Neural cell (in vitro differentiated cells): Measurements from ENCODE around the gene YPEL2. TPM values are rescaled to one million over a fixed set of nuclear protein-coding genes. Genes with fewer than 3 reads are reported as not detected.

Experiments
- H2AFZ ChIP-seq: fragments of 200-600, 300-800 bp; sonication (generic), shearing (Covaris generic); 2 replicates; pipeline ENCODE4 v1.6.0; 2014; ENCODE audit warnings: low read depth, mild to moderate bottlenecking, antibody characterized with exemption, low read length, moderate library complexity
- H3F3A ChIP-seq: fragments of 200-600 bp; shearing (Covaris generic); 2 replicates; pipeline ENCODE4 v1.6.1; 2016; ENCODE audit warnings: mild to moderate bottlenecking, moderate library complexity, mixed read lengths, antibody characterized with exemption, low read length; ENCODE audit not compliant: insufficient read depth, poor library complexity, severe bottlenecking
- H3K27ac ChIP-seq: fragments of 200-600, 300-800 bp; sonication (generic), shearing (Covaris generic); 2 replicates; pipeline ENCODE4 v1.5.1; 2014; ENCODE audit warnings: mild to moderate bottlenecking, low read length, moderate library complexity
- H3K27me3 ChIP-seq: fragments of 300-800, 200-600 bp; sonication (generic), shearing (Covaris generic); 2 replicates; pipeline ENCODE4 v1.6.0; 2014; ENCODE audit warnings: mild to moderate bottlenecking, low read depth, low read length, moderate library complexity; ENCODE audit not compliant: insufficient read depth
- H3K36me3 ChIP-seq: fragments of 300-800, 200-600 bp; sonication (generic), shearing (Covaris generic); 2 replicates; pipeline ENCODE4 v1.5.1; 2014; ENCODE audit warnings: mild to moderate bottlenecking, antibody characterized with exemption, low read length, moderate library complexity; ENCODE audit not compliant: insufficient read depth
- H3K4me2 ChIP-seq: fragments of 300-800, 200-600 bp; sonication (generic), shearing (Covaris generic); 2 replicates; pipeline ENCODE4 v1.6.0; 2014; ENCODE audit warnings: mild to moderate bottlenecking, low read length
- H3K4me3 ChIP-seq: fragments of 300-800, 200-600 bp; sonication (generic), shearing (Covaris generic); 2 replicates; pipeline ENCODE4 v1.5.1; 2014; ENCODE audit warnings: mild to moderate bottlenecking, low read length, moderate library complexity
- H3K79me2 ChIP-seq: fragments of 200-600 bp; shearing (Covaris generic); replicated peaks from 2 replicates; pipeline ENCODE4 v1.6.0; 2014; ENCODE audit warnings: mild to moderate bottlenecking, low read length, moderate library complexity; ENCODE audit not compliant: insufficient read depth
- H3K9ac ChIP-seq: fragments of 300-800, 200-600 bp; sonication (generic), shearing (Covaris generic); 2 replicates; pipeline ENCODE4 v1.6.1; 2016; ENCODE audit warnings: mild to moderate bottlenecking, low read length, mixed read lengths
- H3K9me2 ChIP-seq: fragments of 200-600 bp; shearing (Covaris generic); 2 replicates; pipeline ENCODE4 v1.6.1; 2016; ENCODE audit warnings: mild to moderate bottlenecking, low read length, mixed read lengths; ENCODE audit not compliant: insufficient read depth
- H3K9me3 ChIP-seq: fragments of 200-600, 300-800 bp; sonication (generic), shearing (Covaris generic); 2 replicates; pipeline ENCODE4 v1.6.1; 2016; ENCODE audit warnings: mild to moderate bottlenecking, mixed run types, low read length, moderate library complexity, mixed read lengths
- H4K20me1 ChIP-seq: fragments of 200-600 bp; shearing (Covaris generic); 2 replicates; pipeline ENCODE4 v1.6.1; 2016; ENCODE audit warnings: mild to moderate bottlenecking, mixed run types; ENCODE audit not compliant: insufficient read depth
- CTCF ChIP-seq: fragments of 450-650 bp; IDR thresholded peaks from 2 replicates; pipeline ENCODE4 v1.5.1; 2014; ENCODE audit warnings: antibody characterized with exemption, mild to moderate bottlenecking, moderate library complexity; ENCODE audit not compliant: poor library complexity, severe bottlenecking
- EP300 ChIP-seq: fragments of 450-650 bp; conservative IDR thresholded peaks from 2 replicates; pipeline ENCODE4 v1.6.1; 2014; ENCODE audit warnings: antibody characterized with exemption, mild to moderate bottlenecking, moderate library complexity; ENCODE audit not compliant: poor library complexity, severe bottlenecking
- EZH2 ChIP-seq: fragments of 200-600, 300-800 bp; shearing (Covaris generic), sonication (generic); IDR thresholded peaks from 2 replicates; pipeline ENCODE4 v1.6.1; 2014; ENCODE audit warnings: antibody characterized with exemption, low read length, borderline replicate concordance, mild to moderate bottlenecking; ENCODE audit not compliant: insufficient read depth, poor library complexity, severe bottlenecking
- MXI1 ChIP-seq: fragments of 450-650 bp; conservative IDR thresholded peaks from 2 replicates; pipeline ENCODE4 v1.6.1; 2014; ENCODE audit warnings: antibody characterized with exemption, mild to moderate bottlenecking; ENCODE audit not compliant: poor library complexity, severe bottlenecking
- POLR2AphosphoS5 ChIP-seq: IDR thresholded peaks from 2 replicates; pipeline ENCODE4 v1.6.1; 2012
- RAD21 ChIP-seq: fragments of 450-650 bp; conservative IDR thresholded peaks from 2 replicates; pipeline ENCODE4 v1.6.1; 2014; ENCODE audit warnings: antibody characterized with exemption, mild to moderate bottlenecking, moderate library complexity
- REST ChIP-seq: IDR thresholded peaks from 2 replicates; pipeline ENCODE4 v1.6.1; 2012; ENCODE audit warnings: borderline replicate concordance
- SMC3 ChIP-seq: fragments of 450-650 bp; conservative IDR thresholded peaks from 2 replicates; pipeline ENCODE4 v1.6.1; 2014; ENCODE audit warnings: antibody characterized with exemption, mild to moderate bottlenecking, moderate library complexity; ENCODE audit not compliant: poor library complexity
- TAF1 ChIP-seq: IDR thresholded peaks from 2 replicates; pipeline ENCODE4 v1.6.1; 2012; ENCODE audit warnings: low read depth
- polyA plus RNA-seq: library from polyadenylated mRNA; depleted of rRNA; stranded (reverse); fragments of >200 nt; gene quantifications from 2 replicates; pipeline ENCODE4 v1.2.3, GENCODE V29; 2014

The YPEL2 gene
- polyA plus RNA-seq, 1 donor from 2014 or later = 17.0 TPM

DNA sequence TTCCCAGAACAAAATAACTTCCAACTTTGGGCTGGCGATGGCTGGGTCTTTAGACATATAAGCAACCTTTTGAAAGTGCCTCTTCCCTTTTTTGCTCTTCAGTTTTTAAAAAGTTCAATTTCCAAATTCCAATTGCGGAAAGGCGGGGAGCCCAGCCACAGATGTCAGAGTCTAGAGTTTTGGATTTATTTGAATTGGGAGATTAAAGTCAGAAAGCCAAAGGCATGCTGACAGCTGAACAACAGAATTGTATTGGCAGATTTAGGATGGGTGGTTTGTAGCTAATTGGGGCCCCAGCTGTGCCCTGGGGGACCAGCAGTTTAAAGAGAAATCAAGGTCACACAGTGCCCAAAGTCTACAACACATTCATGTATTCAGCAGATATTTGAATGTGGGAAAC, 10.5 kb downstream of the YPEL2 start:
- TF ChIP-seq RAD21 (no peak), MXI1 (no peak), REST (no peak), TAF1 (no peak), POLR2AphosphoS5 (no peak), EZH2 (no peak), EP300 (no peak), CTCF (no peak), SMC3 (no peak)
- no peaks in the 10 kb centered on the region for H3K9me3 ChIP-seq
- H3K9me2 ChIP-seq = no peaks in the 10 kb centered on the region
- H3K79me2 ChIP-seq = no peaks in the 10 kb centered on the region
- H3K27me3 ChIP-seq = no peaks in the 10 kb centered on the region
- no peak overlapping the region for H3K4me3 ChIP-seq
- H3K4me2 ChIP-seq = no peak overlapping the region
- no peaks in the 10 kb centered on the region for H3F3A ChIP-seq
- no peak overlapping the region for H2AFZ ChIP-seq
- no peaks in the 10 kb centered on the region for H3K36me3 ChIP-seq
- no peak overlapping the region for H3K27ac ChIP-seq
- H3K9ac ChIP-seq = no peak overlapping the region
- H4K20me1 ChIP-seq = no peaks in the 10 kb centered on the region

DNA sequence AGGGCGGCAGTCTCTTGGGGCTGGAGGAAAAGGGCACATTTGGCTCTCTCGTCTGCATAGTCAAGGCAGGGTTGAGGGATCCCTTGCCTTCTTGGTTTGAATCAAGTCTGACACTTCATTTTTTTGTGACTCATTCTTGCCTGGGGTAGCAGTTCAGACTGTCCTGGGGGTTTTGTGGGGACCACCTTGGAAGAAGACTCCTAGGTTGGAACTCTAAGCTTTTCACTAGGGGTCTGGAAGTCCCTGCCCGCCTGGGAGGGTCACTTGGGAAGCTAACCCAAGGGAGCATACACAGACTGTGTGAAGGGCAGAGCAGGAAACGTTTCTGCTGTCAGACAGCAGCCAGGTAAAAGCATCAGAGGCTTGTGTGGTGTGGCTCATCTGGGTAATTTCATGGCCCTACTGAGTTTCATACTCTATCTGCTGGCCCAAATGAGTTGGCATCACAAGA, 11.3 kb downstream of the YPEL2 start:
- no peak overlapping the region for H2AFZ ChIP-seq
- no peaks in the 10 kb centered on the region for H3K27me3 ChIP-seq
- no peaks in the 10 kb centered on the region for H3K79me2 ChIP-seq
- no peak overlapping the region for H3K9ac ChIP-seq
- H4K20me1 ChIP-seq = no peaks in the 10 kb centered on the region
- no peaks in the 10 kb centered on the region for H3K9me2 ChIP-seq
- H3K9me3 ChIP-seq = no peaks in the 10 kb centered on the region
- H3F3A ChIP-seq = no peaks in the 10 kb centered on the region
- no peak overlapping the region for H3K27ac ChIP-seq
- no peak overlapping the region for H3K4me3 ChIP-seq
- H3K4me2 ChIP-seq = no peak overlapping the region
- TF ChIP-seq CTCF (no peak), EP300 (no peak), RAD21 (no peak), MXI1 (no peak), SMC3 (no peak), TAF1 (no peak), POLR2AphosphoS5 (no peak), REST (no peak), EZH2 (no peak)
- H3K36me3 ChIP-seq = no peaks in the 10 kb centered on the region
